ENCODE data around the gene PPP3CA.

DNA sequence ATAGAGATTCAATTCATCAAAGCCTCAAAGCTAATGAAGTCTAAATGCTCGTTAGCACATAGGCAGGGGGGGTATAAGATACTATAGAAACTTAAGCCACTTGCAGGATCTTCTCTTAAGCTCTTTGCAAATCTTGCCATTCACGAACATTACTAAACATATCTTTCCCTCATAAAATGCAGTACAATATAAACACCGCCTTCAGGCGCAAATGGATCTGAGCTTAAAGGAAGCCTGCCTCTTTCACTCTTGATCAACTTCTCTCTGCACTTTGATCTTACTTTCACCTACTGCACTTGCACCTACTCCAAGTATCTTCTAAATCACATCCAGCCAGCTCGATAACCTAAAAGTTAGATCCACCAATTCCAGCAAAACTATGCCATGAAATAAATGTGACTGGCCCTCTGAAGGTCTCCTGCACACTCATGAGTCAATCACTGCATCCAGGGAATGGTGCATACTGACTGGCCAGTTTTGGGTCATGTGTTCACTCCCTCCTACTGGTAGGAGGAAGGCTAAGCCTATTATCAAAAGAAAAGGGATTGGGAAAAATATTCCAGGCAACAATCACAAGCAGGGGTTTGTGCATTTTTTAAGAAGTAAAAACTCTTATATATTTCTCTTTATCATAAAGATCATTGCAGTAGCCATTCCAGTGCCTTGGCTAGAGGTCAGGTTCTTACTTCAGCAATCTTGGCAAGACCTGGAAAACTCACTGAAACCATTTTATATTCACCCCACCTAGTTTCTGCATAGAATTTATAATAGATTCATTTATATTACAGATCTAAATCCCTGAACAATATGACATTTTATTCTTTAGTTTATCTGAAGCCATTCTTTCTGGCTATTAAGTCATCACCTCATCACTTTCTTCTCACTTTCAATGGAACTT, 222.0 kb downstream of the PPP3CA start:
- TF ChIP-seq, protein P1, sequence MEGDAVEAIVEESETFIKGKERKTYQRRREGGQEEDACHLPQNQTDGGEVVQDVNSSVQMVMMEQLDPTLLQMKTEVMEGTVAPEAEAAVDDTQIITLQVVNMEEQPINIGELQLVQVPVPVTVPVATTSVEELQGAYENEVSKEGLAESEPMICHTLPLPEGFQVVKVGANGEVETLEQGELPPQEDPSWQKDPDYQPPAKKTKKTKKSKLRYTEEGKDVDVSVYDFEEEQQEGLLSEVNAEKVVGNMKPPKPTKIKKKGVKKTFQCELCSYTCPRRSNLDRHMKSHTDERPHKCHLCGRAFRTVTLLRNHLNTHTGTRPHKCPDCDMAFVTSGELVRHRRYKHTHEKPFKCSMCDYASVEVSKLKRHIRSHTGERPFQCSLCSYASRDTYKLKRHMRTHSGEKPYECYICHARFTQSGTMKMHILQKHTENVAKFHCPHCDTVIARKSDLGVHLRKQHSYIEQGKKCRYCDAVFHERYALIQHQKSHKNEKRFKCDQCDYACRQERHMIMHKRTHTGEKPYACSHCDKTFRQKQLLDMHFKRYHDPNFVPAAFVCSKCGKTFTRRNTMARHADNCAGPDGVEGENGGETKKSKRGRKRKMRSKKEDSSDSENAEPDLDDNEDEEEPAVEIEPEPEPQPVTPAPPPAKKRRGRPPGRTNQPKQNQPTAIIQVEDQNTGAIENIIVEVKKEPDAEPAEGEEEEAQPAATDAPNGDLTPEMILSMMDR (IDR thresholded peaks at IDR 0.05) = no peak
- TF ChIP-seq POLR2A (IDR thresholded peaks at IDR 0.05) = no peak

All from breast epithelium (tissue), 3 donors.